CD4-positive, CD25-positive, alpha-beta regulatory T cell (primary cell): ENCODE measurements around the gene UBTD2. TPM values are rescaled to one million over a fixed set of nuclear protein-coding genes. Genes with fewer than 3 reads are reported as not detected.

ENCODE experiments used
- ATAC-seq, 2 donors: fragments of 150-1000 bp; cut with Tn5 transposase; one replicate each; pipeline ENCODE4 v1.10.0; 2021; ENCODE audit warnings: low read depth in 2 of 2, moderate number of reproducible peaks in 2 of 2, moderate library complexity in 1 of 2
- DNase-seq, 3 donors: peaks; one replicate each; pipeline versions ENCODE4 v3.0.0 to v3.0.0-alpha.2; 2012 to 2022; ENCODE audit warnings: mixed read lengths in 1 of 3
- H3K27ac ChIP-seq: one replicate; pipeline ENCODE4 v1.7.0; 2013; ENCODE audit warnings: mild to moderate bottlenecking, low read length; ENCODE audit not compliant: insufficient read depth, poor library complexity, severe bottlenecking
- H3K27me3 ChIP-seq: one replicate; pipeline ENCODE4 v1.7.0; 2013; ENCODE audit warnings: low read length; ENCODE audit not compliant: control insufficient read depth, insufficient read depth
- H3K36me3 ChIP-seq: one replicate; pipeline ENCODE4 v1.7.0; 2013; ENCODE audit warnings: mild to moderate bottlenecking, low read length, moderate library complexity; ENCODE audit not compliant: control insufficient read depth, insufficient read depth
- H3K4me1 ChIP-seq: 2 replicates; pipeline ENCODE4 v1.7.0; 2013; ENCODE audit warnings: mild to moderate bottlenecking, low read length; ENCODE audit not compliant: insufficient read depth, control insufficient read depth, poor library complexity, severe bottlenecking
- H3K4me3 ChIP-seq: one replicate; pipeline ENCODE4 v1.7.0; 2013; ENCODE audit warnings: low read depth, mild to moderate bottlenecking, low read length, moderate library complexity
- H3K9me3 ChIP-seq, 2 experiments: 1 replicate in 1 of 2; 2 replicates in 1 of 2; pipeline ENCODE4 v1.7.0; 2013; ENCODE audit warnings: low read length in 2 of 2, mild to moderate bottlenecking in 1 of 2, moderate library complexity in 1 of 2; ENCODE audit not compliant: control insufficient read depth in 2 of 2
- H3K27ac Mint-ChIP-seq, 3 donors: one replicate each; pipeline ENCODE4 v1.8.0; 2020 to 2022; ENCODE audit warnings: mild to moderate bottlenecking in 3 of 3, mixed read lengths in 3 of 3, moderate library complexity in 2 of 3
- H3K27me3 Mint-ChIP-seq: one replicate; pipeline ENCODE4 v1.8.0; 2022; ENCODE audit warnings: mild to moderate bottlenecking, mixed read lengths
- H3K36me3 Mint-ChIP-seq: one replicate; pipeline ENCODE4 v1.8.0; 2020; ENCODE audit warnings: mixed read lengths
- H3K4me1 Mint-ChIP-seq, 4 donors: one replicate each; pipeline ENCODE4 v1.8.0; 2020 to 2022; ENCODE audit warnings: mixed read lengths in 4 of 4, mild to moderate bottlenecking in 1 of 4
- H3K4me3 Mint-ChIP-seq, 4 donors: one replicate each; pipeline ENCODE4 v1.8.0; 2020 to 2022; ENCODE audit warnings: mild to moderate bottlenecking in 4 of 4, mixed read lengths in 4 of 4, moderate library complexity in 3 of 4
- H3K9me3 Mint-ChIP-seq, 7 donors: one replicate each; pipeline ENCODE4 v1.8.0; 2020 to 2022; ENCODE audit warnings: mixed read lengths in 7 of 7, mild to moderate bottlenecking in 3 of 7, moderate library complexity in 2 of 7
- polyA plus RNA-seq, 4 donors: library from polyadenylated mRNA; unstranded; fragments of 300-500 nt; fragmentation: Illumina TruSeq; gene quantifications; one replicate each; pipeline ENCODE4 v1.2.3, GENCODE V29; 2021
- total RNA-seq: library from RNA; stranded (reverse); gene quantifications from one replicate; pipeline ENCODE4 v1.2.3, GENCODE V29; 2022

Gene UBTD2
- total and polyA plus RNA-seq, 5 donors from 2014 or later = 2.9 to 3.9 (median 3.4) TPM

GRCh38 chr5:172182291-172182690 lies 101.3 kb downstream of the UBTD2 start:
- peak overlapping the region; percentile 58 for H3K27ac ChIP-seq
- H3K4me1 Mint-ChIP-seq = peaks cover 19 to 89% (median 52%) of the 10 kb centered on the region in 4 donors
- no peak overlapping the region for H3K4me3 ChIP-seq
- H3K27me3 Mint-ChIP-seq = no peaks in the 10 kb centered on the region
- ATAC-seq = no peak
- H3K27ac Mint-ChIP-seq = peak overlapping the region; percentile 63 to 97 (median 85)
- H3K9me3 ChIP-seq = no peaks in the 10 kb centered on the region
- peaks cover 0 to 3% (median 0%) of the 10 kb centered on the region in 7 donors for H3K9me3 Mint-ChIP-seq
- H3K36me3 Mint-ChIP-seq = peaks cover 29% of the 10 kb centered on the region
- DNase-seq = no peak
- H3K36me3 ChIP-seq = peaks cover 8% of the 10 kb centered on the region
- no peaks in the 10 kb centered on the region for H3K27me3 ChIP-seq
- H3K4me1 ChIP-seq = peaks cover 90% of the 10 kb centered on the region
- peak overlapping the region; percentile 29 to 98 (median 61) for H3K4me3 Mint-ChIP-seq

DNA sequence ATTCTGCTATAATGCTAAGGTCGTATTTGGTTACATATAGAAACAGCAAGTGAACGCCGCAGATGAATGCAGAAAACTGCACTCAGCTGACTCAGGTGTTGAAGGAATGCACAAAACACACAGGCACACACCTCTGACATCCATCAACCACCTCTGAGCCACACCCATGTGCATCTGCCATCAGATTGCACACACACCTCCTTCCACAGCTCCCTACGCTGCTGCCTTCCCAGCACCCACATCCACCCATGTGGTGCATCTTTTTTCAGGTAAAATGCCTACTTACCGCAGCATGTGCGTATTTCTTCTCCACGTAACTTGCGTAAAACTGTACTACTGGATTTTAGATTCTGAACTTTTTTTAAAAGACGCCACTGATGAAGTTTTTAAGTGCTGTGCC lies 102.6 kb downstream of the UBTD2 start:
- peaks cover 11% of the 10 kb centered on the region for H3K36me3 ChIP-seq
- peak; percentile 11 to 61 (median 46) for DNase-seq
- Mint-ChIP-seq H3K4me3 (peak overlapping the region; percentile 78 to 98 (median 94)), H3K9me3 (peaks cover 0 to 3% (median 0%) of the 10 kb centered on the region in 7 donors), H3K36me3 (peaks cover 33% of the 10 kb centered on the region), H3K4me1 (peaks cover 23 to 96% (median 62%) of the 10 kb centered on the region in 4 donors), H3K27me3 (no peaks in the 10 kb centered on the region), H3K27ac (peak overlapping the region; percentile 91 to 99 (median 93))
- ATAC-seq = no peak
- no peaks in the 10 kb centered on the region for H3K9me3 ChIP-seq
- peak overlapping the region; percentile 62 for H3K4me3 ChIP-seq
- peaks cover 99% of the 10 kb centered on the region for H3K4me1 ChIP-seq
- peak overlapping the region; percentile 58 for H3K27ac ChIP-seq
- no peaks in the 10 kb centered on the region for H3K27me3 ChIP-seq

DNA sequence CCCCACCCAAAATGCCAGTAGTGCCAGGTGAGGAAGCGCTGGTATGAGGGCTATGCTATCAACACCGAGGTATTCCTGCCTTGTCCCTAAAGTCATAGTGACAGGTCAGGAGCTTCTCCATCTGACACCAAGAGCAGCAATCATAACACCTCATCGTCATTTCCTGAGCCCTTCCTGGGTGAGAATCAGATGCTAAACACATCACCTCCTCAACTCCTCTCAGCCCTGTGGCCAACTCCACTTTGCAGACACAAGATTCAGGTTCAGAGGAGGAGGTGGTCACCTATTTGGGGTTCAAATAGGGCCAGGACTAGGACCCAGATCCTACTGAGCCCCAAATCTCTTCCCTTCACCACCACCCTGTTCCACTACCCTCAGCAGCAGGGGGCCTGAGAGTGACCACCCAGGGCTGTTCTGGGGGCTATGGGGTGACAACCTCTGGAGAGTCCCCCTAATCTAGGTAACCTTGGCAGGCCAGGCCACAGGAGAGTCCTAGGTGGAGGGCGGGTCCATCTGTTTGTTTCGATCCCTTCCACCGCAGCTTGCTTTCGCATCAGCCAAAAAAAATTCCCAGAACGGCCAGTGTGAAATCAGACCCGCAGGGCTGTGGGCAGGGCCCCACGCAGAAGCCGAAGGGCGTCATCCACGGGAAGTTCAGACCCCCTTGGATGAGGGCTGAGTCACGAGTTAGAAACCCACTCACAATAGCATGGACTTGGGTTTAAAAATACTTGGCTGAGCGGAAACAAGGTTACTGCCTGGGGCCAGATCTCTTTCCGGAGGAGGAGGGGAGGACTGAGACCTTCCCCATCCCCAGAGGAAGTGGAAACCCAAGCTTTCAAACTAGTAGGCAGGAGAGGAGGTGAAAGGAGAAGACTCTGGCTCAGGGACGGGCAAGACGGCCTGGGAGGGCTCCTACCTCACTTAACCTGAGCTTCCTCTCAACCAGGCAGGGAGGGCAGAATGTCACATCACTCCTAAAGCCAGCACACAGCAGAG lies 104.3 kb downstream of the UBTD2 start:
- no peaks in the 10 kb centered on the region for H3K27me3 ChIP-seq
- no peaks in the 10 kb centered on the region for H3K9me3 ChIP-seq
- Mint-ChIP-seq H3K27me3 (peaks cover 4% of the 10 kb centered on the region), H3K9me3 (peaks cover 0 to 1% (median 0%) of the 10 kb centered on the region in 7 donors), H3K27ac (peak overlapping the region; percentile 98 to 99 (median 99)), H3K4me3 (peak overlapping the region; percentile 89 to 99 (median 98)), H3K36me3 (peaks cover 34% of the 10 kb centered on the region), H3K4me1 (peaks cover 23 to 99% (median 67%) of the 10 kb centered on the region in 4 donors)
- DNase-seq (peak; percentile 51 to 86 (median 65)), ATAC-seq (peak; percentile 29 to 30)
- H3K4me3 ChIP-seq = peak overlapping the region; percentile 79
- peak overlapping the region; percentile 96 for H3K27ac ChIP-seq
- H3K4me1 ChIP-seq = peaks cover 98% of the 10 kb centered on the region
- H3K36me3 ChIP-seq = peaks cover 11% of the 10 kb centered on the region

DNA sequence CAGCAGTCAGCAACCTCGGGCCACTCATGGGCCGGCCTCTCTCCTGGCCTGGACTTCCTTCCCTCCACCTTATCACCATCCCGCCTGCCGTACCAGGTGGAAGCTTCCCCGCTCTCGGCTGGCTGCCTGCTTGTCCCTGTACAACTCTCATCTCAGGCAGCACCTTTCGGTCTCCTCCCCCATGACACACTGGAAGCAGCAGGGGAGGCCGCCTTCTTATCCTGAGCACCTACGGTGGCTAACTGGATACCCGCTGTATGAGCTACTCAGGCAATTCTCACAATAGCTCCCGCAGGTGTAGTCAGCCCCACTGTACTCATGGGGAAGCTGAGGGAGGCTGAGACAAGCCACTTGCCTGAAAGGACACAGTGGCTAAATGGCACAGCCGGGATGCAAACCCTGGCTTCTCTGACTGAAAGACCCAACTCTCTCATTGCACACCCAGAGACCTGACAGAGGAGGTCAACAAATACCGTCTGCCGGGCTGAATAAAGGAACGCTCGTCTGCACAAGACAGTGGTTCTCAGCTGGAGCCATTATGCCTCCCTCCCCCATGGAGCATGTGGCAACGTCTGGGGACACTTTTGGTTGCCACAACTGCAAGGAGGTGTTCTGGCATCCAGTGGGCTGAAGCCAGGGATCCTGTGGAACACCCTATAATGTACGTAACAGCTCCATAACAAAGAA lies 105.1 kb downstream of the UBTD2 start:
- peaks cover 27 to 99% (median 72%) of the 10 kb centered on the region in 4 donors for H3K4me1 Mint-ChIP-seq
- no peak for ATAC-seq
- H3K36me3 ChIP-seq = peaks cover 7% of the 10 kb centered on the region
- peaks cover 4% of the 10 kb centered on the region for H3K27me3 Mint-ChIP-seq
- peak in 1 of 3 donors; percentile 69 for DNase-seq
- H3K27ac ChIP-seq = peak overlapping the region; percentile 96
- H3K36me3 Mint-ChIP-seq = peaks cover 39% of the 10 kb centered on the region
- peak overlapping the region; percentile 89 to 99 (median 98) for H3K4me3 Mint-ChIP-seq
- peak overlapping the region; percentile 98 to 99 (median 99) for H3K27ac Mint-ChIP-seq
- peaks cover 98% of the 10 kb centered on the region for H3K4me1 ChIP-seq
- no peaks in the 10 kb centered on the region for H3K9me3 ChIP-seq
- peaks cover 0 to 1% (median 0%) of the 10 kb centered on the region in 7 donors for H3K9me3 Mint-ChIP-seq
- peak overlapping the region; percentile 79 for H3K4me3 ChIP-seq
- H3K27me3 ChIP-seq = no peaks in the 10 kb centered on the region

DNA sequence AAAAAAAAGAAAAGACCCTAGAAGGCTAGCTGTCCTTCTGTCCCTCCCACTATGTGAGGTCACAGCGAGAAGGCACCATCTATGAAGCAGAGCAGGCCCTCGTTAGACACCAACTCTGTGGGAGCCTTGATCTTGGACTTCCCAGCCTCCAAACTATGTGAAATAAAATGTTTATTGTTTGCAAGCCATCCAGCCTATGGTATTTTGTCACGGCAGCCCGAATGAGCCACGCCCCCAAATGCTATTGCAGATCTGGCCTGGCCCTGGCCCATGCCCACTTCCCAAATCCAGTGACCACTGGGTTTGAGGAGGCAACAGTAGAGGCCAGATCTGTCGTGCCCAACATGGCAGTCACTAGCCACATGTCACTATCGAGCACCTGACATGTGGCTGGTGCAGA lies 106.4 kb downstream of the UBTD2 start:
- peaks cover 0 to 1% (median 0%) of the 10 kb centered on the region in 7 donors for H3K9me3 Mint-ChIP-seq
- H3K27ac Mint-ChIP-seq = peak overlapping the region; percentile 98 to 99 (median 99)
- peak overlapping the region; percentile 89 to 99 (median 98) for H3K4me3 Mint-ChIP-seq
- Histone ChIP-seq H3K9me3 (no peaks in the 10 kb centered on the region), H3K27ac (peak overlapping the region; percentile 96), H3K36me3 (peaks cover 11% of the 10 kb centered on the region), H3K27me3 (no peaks in the 10 kb centered on the region), H3K4me3 (peak overlapping the region; percentile 62), H3K4me1 (peaks cover 97% of the 10 kb centered on the region)
- H3K4me1 Mint-ChIP-seq = peaks cover 25 to 99% (median 70%) of the 10 kb centered on the region in 4 donors
- H3K36me3 Mint-ChIP-seq = peaks cover 36% of the 10 kb centered on the region
- peaks cover 4% of the 10 kb centered on the region for H3K27me3 Mint-ChIP-seq
- DNase-seq = no peak
- no peak for ATAC-seq

- Mint-ChIP-seq H3K9me3 (peaks cover 0 to 1% (median 0%) of the 10 kb centered on the region in 7 donors), H3K36me3 (peaks cover 32% of the 10 kb centered on the region), H3K27me3 (peaks cover 4% of the 10 kb centered on the region), H3K4me3 (peak overlapping the region; percentile 95 to 99 (median 98)), H3K4me1 (peaks cover 20 to 100% (median 71%) of the 10 kb centered on the region in 4 donors), H3K27ac (peak overlapping the region; percentile 98 to 99 (median 99))
- peak overlapping the region; percentile 93 for H3K4me3 ChIP-seq
- DNase-seq = peak; percentile 83 to 98 (median 87)
- H3K9me3 ChIP-seq = no peaks in the 10 kb centered on the region
- peak; percentile 83 to 85 for ATAC-seq
- H3K36me3 ChIP-seq = peaks cover 27% of the 10 kb centered on the region
- peaks cover 93% of the 10 kb centered on the region for H3K4me1 ChIP-seq
- H3K27ac ChIP-seq = peak overlapping the region; percentile 96
- no peaks in the 10 kb centered on the region for H3K27me3 ChIP-seq
These were observed 108.3 kb downstream of the UBTD2 start for GRCh38 chr5:172175263-172175719.

GRCh38 chr5:172173564-172174153 lies 109.9 kb downstream of the UBTD2 start:
- Mint-ChIP-seq H3K4me3 (peak overlapping the region; percentile 95 to 99 (median 98)), H3K4me1 (peaks cover 24 to 100% (median 75%) of the 10 kb centered on the region in 4 donors), H3K27me3 (peaks cover 4% of the 10 kb centered on the region), H3K9me3 (no peaks in the 10 kb centered on the region), H3K36me3 (peaks cover 40% of the 10 kb centered on the region), H3K27ac (peak overlapping the region; percentile 98 to 99 (median 99))
- Histone ChIP-seq H3K27me3 (no peaks in the 10 kb centered on the region), H3K4me1 (peaks cover 92% of the 10 kb centered on the region), H3K9me3 (no peaks in the 10 kb centered on the region), H3K4me3 (peak overlapping the region; percentile 64), H3K27ac (peak overlapping the region; percentile 96), H3K36me3 (peaks cover 39% of the 10 kb centered on the region)
- peak; percentile 35 to 61 (median 57) for DNase-seq
- ATAC-seq = no peak
